Endothelial cell of umbilical vein (primary cell): Measurements from ENCODE around the gene GRIFIN. TPM values are rescaled to one million over a fixed set of nuclear protein-coding genes. Genes with fewer than 3 reads are reported as not detected.

ENCODE experiments used
- BruUV-seq: library from RNA; stranded (reverse); fragments of 400-500 nt; replicated peaks from 2 replicates; lab custom pipeline; 2021; lab: Mats Ljungman, UMichigan
- CTCF ChIA-PET: fragments of 300-600, 350-600 bp; sonication (Branson Sonifier 250); formaldehyde crosslinking; loops from one replicate; lab custom pipeline; 2021; ENCODE audit warnings: antibody characterized with exemption, inconsistent platforms; lab: Charles Lee
- POLR2A ChIA-PET: fragments of 300-600, 350-600 bp; sonication (Branson Sonifier 250); formaldehyde crosslinking; loops from one replicate; lab custom pipeline; 2021; ENCODE audit warnings: antibody characterized with exemption, inconsistent platforms; lab: Charles Lee
- DNase-seq: peaks from one replicate; pipeline ENCODE4 v3.0.0-alpha.2; 2011; ENCODE audit warnings: low read depth, low spot score
- FAIRE-seq: peaks from 2 replicates; lab custom pipeline; 2011; peaks lifted over from hg19 to GRCh38; lab: Jason Lieb, UNC
- H2AFZ ChIP-seq: 2 replicates; pipeline ENCODE4 v1.6.0; 2012; ENCODE audit warnings: low read depth, low read length, control low read depth, inconsistent platforms
- H3K27ac ChIP-seq: 2 replicates; pipeline ENCODE4 v1.5.1; 2011; ENCODE audit warnings: low read depth, mild to moderate bottlenecking, control low read depth, low read length, moderate library complexity; ENCODE audit not compliant: insufficient read depth
- H3K27me3 ChIP-seq, 2 experiments: 2 replicates each; pipeline versions ENCODE4 v1.6.0 to v1.6.1; 2011; ENCODE audit warnings: low read length in 2 of 2, mixed read lengths in 1 of 2; ENCODE audit not compliant: control insufficient read depth in 2 of 2, insufficient read depth in 2 of 2
- H3K36me3 ChIP-seq, 2 experiments: 2 replicates in 1 of 2; 3 replicates in 1 of 2; pipeline ENCODE4 v1.5.1; 2011; ENCODE audit warnings: low read length in 2 of 2, mild to moderate bottlenecking in 1 of 2, moderate library complexity in 1 of 2; ENCODE audit not compliant: control insufficient read depth in 2 of 2, insufficient read depth in 2 of 2; ENCODE audit errors: extremely low read depth in 1 of 2
- H3K4me1 ChIP-seq: 3 replicates; pipeline ENCODE4 v1.5.1; 2011; ENCODE audit warnings: mild to moderate bottlenecking, low read length; ENCODE audit not compliant: control insufficient read depth, insufficient read depth; ENCODE audit errors: extremely low read depth
- H3K4me2 ChIP-seq: 2 replicates; pipeline ENCODE4 v1.6.1; 2011; ENCODE audit warnings: low read length, control low read depth, mixed read lengths; ENCODE audit not compliant: insufficient read depth
- H3K4me3 ChIP-seq, 3 experiments: fragments of 200-600 bp in 1 of 3; sonication (generic), shearing (Covaris generic) in 1 of 3; replicated peaks in 1 of 3; 2 replicates each; pipeline ENCODE4 v1.5.1; 2011 to 2016; ENCODE audit warnings: control low read depth in 3 of 3, low read length in 3 of 3, mild to moderate bottlenecking in 2 of 3, inconsistent platforms in 1 of 3, low read depth in 1 of 3, moderate library complexity in 1 of 3; ENCODE audit not compliant: insufficient read depth in 1 of 3
- H3K79me2 ChIP-seq: 2 replicates; pipeline ENCODE4 v1.6.0; 2012; ENCODE audit warnings: low read length, inconsistent platforms; ENCODE audit not compliant: control insufficient read depth, insufficient read depth
- H3K9ac ChIP-seq: replicated peaks from 2 replicates; pipeline ENCODE3; 2011; ENCODE audit warnings: low read length, control low read depth; ENCODE audit not compliant: insufficient read depth; ENCODE audit errors: extremely low read depth
- H3K9me1 ChIP-seq: replicated peaks from 3 replicates; pipeline ENCODE4 v1.6.0; 2011; ENCODE audit warnings: mild to moderate bottlenecking, low read length; ENCODE audit not compliant: control insufficient read depth, insufficient read depth; ENCODE audit errors: extremely low read depth
- H3K9me3 ChIP-seq: replicated peaks from 2 replicates; pipeline ENCODE4 v1.5.1; 2012; ENCODE audit warnings: low read length, inconsistent platforms; ENCODE audit not compliant: control insufficient read depth, insufficient read depth
- H4K20me1 ChIP-seq: replicated peaks from 2 replicates; pipeline ENCODE3; 2011; ENCODE audit warnings: mild to moderate bottlenecking, low read length; ENCODE audit not compliant: control insufficient read depth, insufficient read depth; ENCODE audit errors: extremely low read depth
- CTCF ChIP-seq, 2 donors: IDR thresholded peaks; 1 replicate in 1 of 2; 2 replicates in 1 of 2; pipeline ENCODE4 v1.5.1; 2011; ENCODE audit warnings: low read length in 2 of 2, mild to moderate bottlenecking in 2 of 2, moderate library complexity in 2 of 2, control low read depth in 1 of 2, inconsistent platforms in 1 of 2, low read depth in 1 of 2; ENCODE audit not compliant: insufficient read depth in 1 of 2; ENCODE audit errors: extremely low read depth in 1 of 2
- FOS ChIP-seq: IDR thresholded peaks from 2 replicates; pipeline ENCODE4 v1.6.1; 2011; ENCODE audit warnings: mild to moderate bottlenecking, low read length, moderate library complexity, borderline replicate concordance; ENCODE audit not compliant: insufficient read depth
- GATA2 ChIP-seq: IDR thresholded peaks from 2 replicates; pipeline ENCODE4 v1.7.0; 2011; ENCODE audit warnings: low read depth, mild to moderate bottlenecking, moderate library complexity, mixed read lengths, low read length; ENCODE audit not compliant: insufficient read length, insufficient read depth
- MAX ChIP-seq: IDR thresholded peaks from 2 replicates; pipeline ENCODE4 v1.6.1; 2011; ENCODE audit not compliant: insufficient read depth, insufficient read length
- MYC ChIP-seq: IDR thresholded peaks from one replicate; pipeline ENCODE4 v1.6.1; 2011; ENCODE audit warnings: mild to moderate bottlenecking, low read depth, low read length
- POLR2A ChIP-seq: IDR thresholded peaks from 2 replicates; pipeline ENCODE4 v1.6.1; 2012; ENCODE audit warnings: low read depth, mild to moderate bottlenecking, control low read depth, low read length
- dilution Hi-C: fragments of 300-500 bp; cut with MboI; formaldehyde crosslinking; loops from one replicate; pipeline ENCODE4 v1.15.0; 2019; ENCODE audit warnings: low sequenced_read_pairs; ENCODE audit not compliant: extremely low pct_ligation_motif_present
- intact Hi-C: fragments of 100-400 bp; cut with micrococcal nuclease; formaldehyde crosslinking; loops from one replicate; pipeline ENCODE4 v1.10.0; 2022
- polyA plus RNA-seq, 4 experiments: library from polyadenylated mRNA; depleted of rRNA in 3 of 4; stranded (reverse) in 3 of 4; unstranded in 1 of 4; fragments of >200 nt; gene quantifications; 2 replicates each; pipeline versions ENCODE4 v1.2.1 to v1.2.3, GENCODE V29; 2011 to 2012; ENCODE audit warnings: missing spikeins in 1 of 4
- total RNA-seq: library from RNA; stranded (reverse); gene quantifications from 2 replicates; pipeline ENCODE4 v1.2.3, GENCODE V29; 2021

The GRIFIN gene
- total and polyA plus RNA-seq, 2 donors (not counting 3 experiments of a cell fraction or from before 2014, with no cell fraction given) = not detected

- POLR2A ChIA-PET = no interaction called here
- FAIRE-seq = no peak
- no peak overlapping the region for H3K27ac ChIP-seq
- H3K9ac ChIP-seq = no peak overlapping the region
- no peaks in the 10 kb centered on the region for H3K27me3 ChIP-seq
- no peaks in the 10 kb centered on the region for H4K20me1 ChIP-seq
- peaks cover 25% of the 10 kb centered on the region for H3K4me1 ChIP-seq
- H3K4me3 ChIP-seq = no peak overlapping the region
- BruUV-seq = no TSS peak
- DNase-seq = no peak
- no peak overlapping the region for H3K4me2 ChIP-seq
- intact Hi-C loops = no loop called here
- TF ChIP-seq MAX = no peak
- no peak for TF ChIP-seq GATA2
- no peak for TF ChIP-seq POLR2A
- no peak for TF ChIP-seq CTCF (IDR thresholded peaks at IDR 0.05; ENCODE audit: extremely low read depth in 1 of 2, insufficient read depth in 1 of 2, low read depth in 1 of 2, low read length in 2 of 2)
- TF ChIP-seq FOS = no peak
- no peak for TF ChIP-seq MYC
- no peak overlapping the region for H2AFZ ChIP-seq
- H3K9me1 ChIP-seq = no peaks in the 10 kb centered on the region
- CTCF ChIA-PET = no interaction called here
- dilution Hi-C loops = no loop called here
- no peaks in the 10 kb centered on the region for H3K36me3 ChIP-seq
- no peaks in the 10 kb centered on the region for H3K9me3 ChIP-seq
- H3K79me2 ChIP-seq = no peaks in the 10 kb centered on the region
Observed at GRCh38 chr7:2517678-2518507, 41.7 kb upstream of the GRIFIN start.
